IMR-90 (cell line): Measurements from ENCODE around the gene POU4F1. TPM values are rescaled to one million over a fixed set of nuclear protein-coding genes. Genes with fewer than 3 reads are reported as not detected.
"Not testable (repeated sequence)": the region's sequence is repeated elsewhere in the genome, so short reads cannot be mapped to it uniquely, and the experiment has no call there.

ENCODE experiments used
- ATAC-seq: fragments of 200-7000 bp; cut with Tn5 transposase; 2 replicates; pipeline ENCODE4 v1.9.1; 2020; ENCODE audit warnings: low read depth, mild to moderate bottlenecking, moderate library complexity
- BruUV-seq: library from RNA; stranded (reverse); fragments of 400-500 nt; replicated peaks from 2 replicates; lab custom pipeline; 2021; lab: Mats Ljungman, UMichigan
- CTCF ChIA-PET: fragments of 300-600 bp; formaldehyde crosslinking; extraction: SDS; loops from one replicate; lab custom pipeline; 2021; ENCODE audit warnings: antibody characterized with exemption; lab: Yijun Ruan, JAX
- POLR2A ChIA-PET: fragments of 300-600 bp; sonication (Branson Sonifier 250); formaldehyde crosslinking; loops from one replicate; lab custom pipeline; 2022; ENCODE audit warnings: antibody characterized with exemption; ENCODE audit not compliant: unreplicated experiment; lab: Charles Lee
- DNase-seq: peaks from one replicate; pipeline ENCODE4 v3.0.0; 2013
- H2AFZ ChIP-seq: replicated peaks from 2 replicates; pipeline ENCODE3; 2013; ENCODE audit warnings: low read length, mild to moderate bottlenecking; ENCODE audit not compliant: poor library complexity
- H2AK5ac ChIP-seq: 2 replicates; pipeline ENCODE4 v1.6.1; 2013; ENCODE audit warnings: low read depth, low read length, inconsistent platforms
- H2AK9ac ChIP-seq: replicated peaks from 2 replicates; pipeline ENCODE3; 2013; ENCODE audit warnings: mild to moderate bottlenecking, low read depth, low read length, moderate library complexity; ENCODE audit not compliant: poor library complexity
- H2BK120ac ChIP-seq: 2 replicates; pipeline ENCODE4 v1.6.1; 2013; ENCODE audit warnings: low read depth, low read length, inconsistent platforms
- H2BK15ac ChIP-seq: 3 replicates; pipeline ENCODE4 v1.6.1; 2013; ENCODE audit warnings: low read depth, low read length, inconsistent platforms
- H2BK20ac ChIP-seq: 2 replicates; pipeline ENCODE4 v1.6.1; 2013; ENCODE audit warnings: low read depth, mild to moderate bottlenecking, inconsistent platforms, low read length, moderate library complexity
- H2BK5ac ChIP-seq: 2 replicates; pipeline ENCODE4 v1.6.1; 2013; ENCODE audit warnings: mild to moderate bottlenecking, low read depth, low read length, inconsistent platforms; ENCODE audit not compliant: poor library complexity, severe bottlenecking
- H3K14ac ChIP-seq: replicated peaks from 2 replicates; pipeline ENCODE4 v1.6.1; 2013; ENCODE audit warnings: low read depth, low read length, inconsistent platforms
- H3K18ac ChIP-seq: 2 replicates; pipeline ENCODE4 v1.6.1; 2013; ENCODE audit warnings: low read depth, low read length, control low read depth
- H3K23ac ChIP-seq: 2 replicates; pipeline ENCODE4 v1.6.1; 2013; ENCODE audit warnings: low read depth, low read length, inconsistent platforms
- H3K27ac ChIP-seq: 2 replicates; pipeline ENCODE4 v1.5.1; 2013; ENCODE audit warnings: mild to moderate bottlenecking, control low read depth, low read length; ENCODE audit not compliant: insufficient read depth
- H3K27me3 ChIP-seq: 2 replicates; pipeline ENCODE4 v1.6.1; 2013; ENCODE audit warnings: low read length; ENCODE audit not compliant: control insufficient read depth, insufficient read depth
- H3K36me3 ChIP-seq: 2 replicates; pipeline ENCODE4 v1.6.1; 2013; ENCODE audit warnings: low read length, mixed read lengths; ENCODE audit not compliant: control insufficient read depth, insufficient read depth
- H3K4ac ChIP-seq: 2 replicates; pipeline ENCODE4 v1.6.1; 2013; ENCODE audit warnings: low read depth, low read length, inconsistent platforms
- H3K4me1 ChIP-seq: 2 replicates; pipeline ENCODE4 v1.6.1; 2013; ENCODE audit warnings: low read length, mixed read lengths; ENCODE audit not compliant: control insufficient read depth, insufficient read depth
- H3K4me2 ChIP-seq: 2 replicates; pipeline ENCODE4 v1.6.1; 2013; ENCODE audit warnings: low read depth, mild to moderate bottlenecking, control low read depth, low read length, moderate library complexity
- H3K4me3 ChIP-seq: 2 replicates; pipeline ENCODE4 v1.5.1; 2013; ENCODE audit warnings: low read depth, mild to moderate bottlenecking, control low read depth, low read length, moderate library complexity; ENCODE audit not compliant: insufficient read depth
- H3K56ac ChIP-seq: 2 replicates; pipeline ENCODE4 v1.6.1; 2013; ENCODE audit warnings: low read length, inconsistent platforms; ENCODE audit not compliant: insufficient read depth; ENCODE audit errors: extremely low read depth
- H3K79me1 ChIP-seq, 2 experiments: 2 replicates each; pipeline ENCODE4 v1.6.1; 2013; ENCODE audit warnings: low read length in 2 of 2, inconsistent platforms in 1 of 2, low read depth in 1 of 2
- H3K9ac ChIP-seq: 2 replicates; pipeline ENCODE4 v1.6.1; 2013; ENCODE audit warnings: low read depth, low read length, control low read depth
- H3K9me1 ChIP-seq: 2 replicates; pipeline ENCODE4 v1.6.1; 2013; ENCODE audit warnings: low read length, inconsistent platforms; ENCODE audit not compliant: insufficient read depth
- H3K9me3 ChIP-seq: 2 replicates; pipeline ENCODE4 v1.6.1; 2013; ENCODE audit warnings: low read length; ENCODE audit not compliant: control insufficient read depth, insufficient read depth
- H4K20me1 ChIP-seq: 2 replicates; pipeline ENCODE4 v1.6.1; 2013; ENCODE audit warnings: low read length, inconsistent platforms; ENCODE audit not compliant: insufficient read depth
- H4K5ac ChIP-seq: 2 replicates; pipeline ENCODE4 v1.6.1; 2013; ENCODE audit warnings: mild to moderate bottlenecking, low read depth, low read length, control low read depth
- H4K8ac ChIP-seq, 2 experiments: 2 replicates each; pipeline ENCODE4 v1.6.1; 2013; ENCODE audit warnings: low read depth in 2 of 2, low read length in 2 of 2, control low read depth in 1 of 2, inconsistent platforms in 1 of 2
- H4K91ac ChIP-seq: 2 replicates; pipeline ENCODE4 v1.6.1; 2013; ENCODE audit warnings: low read depth, low read length, inconsistent platforms; ENCODE audit not compliant: insufficient read depth
- WGBS, 2 experiments: methylation state at CpG; one replicate each; pipeline versions ENCODE4 v1.1.5 to v1.1.7; 2013; ENCODE audit warnings: missing lambda C conversion rate in 2 of 2; ENCODE audit not compliant: insufficient read length in 1 of 2; ENCODE audit errors: extremely low coverage in 2 of 2; 5-methylcytosine and 5-hydroxymethylcytosine counted together
- dilution Hi-C: fragments of 300-500 bp; cut with HindIII; formaldehyde crosslinking; loops from one replicate; pipeline ENCODE4 v1.14.3; 2018; ENCODE audit warnings: low sequenced_read_pairs; ENCODE audit not compliant: unreplicated experiment
- in situ Hi-C: fragments of 300-500 bp; cut with MboI; formaldehyde crosslinking; loops from 3 replicates; pipeline ENCODE4 v1.14.3; 2019; ENCODE audit warnings: low sequenced_read_pairs, inconsistent platforms, mixed read lengths
- intact Hi-C: fragments of 100-400 bp; cut with micrococcal nuclease; formaldehyde crosslinking; loops from 2 replicates; pipeline ENCODE4 v1.10.0; 2022
- polyA plus RNA-seq, 3 experiments: library from polyadenylated mRNA; depleted of rRNA; stranded (reverse); fragments of >200 nt; gene quantifications; 2 replicates each; pipeline ENCODE4 v1.2.3, GENCODE V29; 2012; ENCODE audit warnings: low replicate concordance in 1 of 3
- total RNA-seq: library from RNA; depleted of rRNA; stranded (reverse); fragments of >200 nt; gene quantifications from 2 replicates; pipeline ENCODE4 v1.2.3, GENCODE V29; 2012

POU4F1 gene
- total and polyA plus RNA-seq, 2 of the 4 experiments (the other 2 are of a cell fraction): 0.02 TPM; not detected in 1

DNA sequence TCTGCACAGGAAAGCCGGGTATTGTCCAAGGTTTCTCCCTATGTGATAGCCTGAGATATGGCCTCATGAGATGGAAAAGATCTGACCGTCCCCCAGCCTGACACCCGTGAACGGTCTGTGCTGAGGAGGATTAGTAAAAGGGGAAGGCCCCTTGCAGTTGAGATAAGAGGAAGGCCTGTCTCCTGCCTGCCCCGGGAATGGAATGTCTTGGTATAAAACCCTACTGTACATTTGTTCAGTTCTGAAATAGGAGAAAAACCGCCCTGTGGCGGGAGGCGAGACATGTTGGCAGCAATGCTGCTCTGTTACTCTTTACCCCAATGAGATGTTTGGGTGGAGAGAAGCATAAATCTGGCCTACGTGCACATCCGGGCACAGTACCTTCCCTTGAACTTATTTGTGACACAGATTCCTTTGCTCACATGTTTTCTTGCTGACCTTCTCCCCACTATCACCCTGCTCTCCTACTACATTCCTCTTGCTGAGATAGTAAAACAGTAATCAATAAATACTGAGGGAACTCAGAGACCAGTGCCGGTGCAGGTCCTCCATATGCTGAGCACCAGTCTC, 43.8 kb upstream of the POU4F1 start:
- H2BK20ac ChIP-seq, CTCF ChIA-PET, DNase-seq, H4K8ac ChIP-seq, H3K56ac ChIP-seq, H3K23ac ChIP-seq, intact Hi-C loops, H2BK15ac ChIP-seq, in situ Hi-C loops, H4K91ac ChIP-seq, H3K4me2 ChIP-seq, H3K9me1 ChIP-seq, H2AK5ac ChIP-seq, H3K14ac ChIP-seq, H3K27me3 ChIP-seq, H3K9ac ChIP-seq, POLR2A ChIA-PET, H3K9me3 ChIP-seq, H2BK5ac ChIP-seq, H2AFZ ChIP-seq, H4K5ac ChIP-seq, H2AK9ac ChIP-seq, dilution Hi-C loops, H3K4ac ChIP-seq, H3K18ac ChIP-seq, H3K4me3 ChIP-seq, H3K36me3 ChIP-seq, ATAC-seq, H2BK120ac ChIP-seq, H3K27ac ChIP-seq, H3K4me1 ChIP-seq, BruUV-seq: not testable (repeated sequence)
- no CpG with 5 or more reads among the region's 11 CpGs for WGBS, 2 experiments
- peaks cover 31 to 35% of the 10 kb centered on the region in 2 experiments for H3K79me1 ChIP-seq
- H4K20me1 ChIP-seq: peaks cover 22% of the 10 kb centered on the region
